ENCODE results near the gene HOXA11.

HOXA11 gene

GRCh38 chr7:27162561-27163287 is 22.3 kb downstream of the HOXA11 start:
- Histone ChIP-seq H3K36me3 (ENCODE audit: control insufficient read depth in 2 of 2, insufficient read depth in 2 of 2, low read length in 2 of 2) (no peaks in the 10 kb centered on the region), H3K27ac (ENCODE audit: low read depth in 2 of 2, low read length in 2 of 2) (peak overlapping the region; percentile 92 to 99), H3K9me3 (ENCODE audit: control insufficient read depth in 2 of 2, low read length in 2 of 2) (no peaks in the 10 kb centered on the region), H3K9ac (ENCODE audit: low read depth in 1 of 2, low read length in 2 of 2) (peak overlapping the region; percentile 81 to 96), H3K4me1 (ENCODE audit: control insufficient read depth in 2 of 2, insufficient read depth in 2 of 2, low read length in 2 of 2) (peaks cover 23 to 36% of the 10 kb centered on the region in 2 donors), H3K27me3 (ENCODE audit: control insufficient read depth in 2 of 2, insufficient read depth in 2 of 2, low read length in 2 of 2) (peaks cover 0 to 3% of the 10 kb centered on the region in 2 donors), H3K4me3 (ENCODE audit: low read length in 2 of 2) (peak overlapping the region; percentile 67 to 84)

- H3K27ac ChIP-seq (ENCODE audit: low read depth in 2 of 2, low read length in 2 of 2) = peak overlapping the region; percentile 92 to 99
- no peaks in the 10 kb centered on the region for H3K36me3 ChIP-seq (ENCODE audit: control insufficient read depth in 2 of 2, insufficient read depth in 2 of 2, low read length in 2 of 2)
- peak overlapping the region; percentile 67 to 84 for H3K4me3 ChIP-seq (ENCODE audit: low read length in 2 of 2)
- no peaks in the 10 kb centered on the region for H3K9me3 ChIP-seq (ENCODE audit: control insufficient read depth in 2 of 2, low read length in 2 of 2)
- peaks cover 0 to 3% of the 10 kb centered on the region in 2 donors for H3K27me3 ChIP-seq (ENCODE audit: control insufficient read depth in 2 of 2, insufficient read depth in 2 of 2, low read length in 2 of 2)
- peaks cover 23 to 31% of the 10 kb centered on the region in 2 donors for H3K4me1 ChIP-seq (ENCODE audit: control insufficient read depth in 2 of 2, insufficient read depth in 2 of 2, low read length in 2 of 2)
- peak overlapping the region; percentile 20 to 96 for H3K9ac ChIP-seq (ENCODE audit: low read depth in 1 of 2, low read length in 2 of 2)
Observed at GRCh38 chr7:27161721-27162560, 23.1 kb downstream of the HOXA11 start.

- H3K27me3 ChIP-seq (ENCODE audit: control insufficient read depth in 2 of 2, insufficient read depth in 2 of 2, low read length in 2 of 2) = peaks cover 0 to 3% of the 10 kb centered on the region in 2 donors
- no peaks in the 10 kb centered on the region for H3K36me3 ChIP-seq (ENCODE audit: control insufficient read depth in 2 of 2, insufficient read depth in 2 of 2, low read length in 2 of 2)
- H3K4me3 ChIP-seq (ENCODE audit: low read length in 2 of 2) = peak overlapping the region; percentile 67 to 82
- H3K27ac ChIP-seq (ENCODE audit: low read depth in 2 of 2, low read length in 2 of 2) = peak overlapping the region; percentile 92 to 99
- H3K9me3 ChIP-seq (ENCODE audit: control insufficient read depth in 2 of 2, low read length in 2 of 2) = no peaks in the 10 kb centered on the region
- peaks cover 23 to 28% of the 10 kb centered on the region in 2 donors for H3K4me1 ChIP-seq (ENCODE audit: control insufficient read depth in 2 of 2, insufficient read depth in 2 of 2, low read length in 2 of 2)
- peak overlapping the region; percentile 14 to 81 for H3K9ac ChIP-seq (ENCODE audit: low read depth in 1 of 2, low read length in 2 of 2)
Observed at GRCh38 chr7:27161214-27161720, 23.8 kb downstream of the HOXA11 start.

GRCh38 chr7:27160546-27161213 is 24.4 kb downstream of the HOXA11 start:
- Histone ChIP-seq H3K4me1 (ENCODE audit: control insufficient read depth in 2 of 2, insufficient read depth in 2 of 2, low read length in 2 of 2) (peaks cover 24 to 28% of the 10 kb centered on the region in 2 donors), H3K9me3 (ENCODE audit: control insufficient read depth in 2 of 2, low read length in 2 of 2) (no peaks in the 10 kb centered on the region), H3K27me3 (ENCODE audit: control insufficient read depth in 2 of 2, insufficient read depth in 2 of 2, low read length in 2 of 2) (peaks cover 0 to 3% of the 10 kb centered on the region in 2 donors), H3K4me3 (ENCODE audit: low read length in 2 of 2) (peak overlapping the region; percentile 67 to 82), H3K36me3 (ENCODE audit: control insufficient read depth in 2 of 2, insufficient read depth in 2 of 2, low read length in 2 of 2) (no peaks in the 10 kb centered on the region), H3K9ac (ENCODE audit: low read depth in 1 of 2, low read length in 2 of 2) (peak overlapping the region; percentile 81 to 84), H3K27ac (ENCODE audit: low read depth in 2 of 2, low read length in 2 of 2) (peak overlapping the region; percentile 92 to 99)

GRCh38 chr7:27160145-27160545 is 24.9 kb downstream of the HOXA11 start:
- Histone ChIP-seq H3K4me3 (ENCODE audit: low read length in 2 of 2) (peak overlapping the region; percentile 67 to 82), H3K9ac (ENCODE audit: low read depth in 1 of 2, low read length in 2 of 2) (peak overlapping the region; percentile 81 to 84), H3K27me3 (ENCODE audit: control insufficient read depth in 2 of 2, insufficient read depth in 2 of 2, low read length in 2 of 2) (peaks cover 0 to 3% of the 10 kb centered on the region in 2 donors), H3K27ac (ENCODE audit: low read depth in 2 of 2, low read length in 2 of 2) (peak overlapping the region; percentile 92 to 99), H3K36me3 (ENCODE audit: control insufficient read depth in 2 of 2, insufficient read depth in 2 of 2, low read length in 2 of 2) (no peaks in the 10 kb centered on the region), H3K4me1 (ENCODE audit: control insufficient read depth in 2 of 2, insufficient read depth in 2 of 2, low read length in 2 of 2) (peaks cover 29 to 33% of the 10 kb centered on the region in 2 donors), H3K9me3 (ENCODE audit: control insufficient read depth in 2 of 2, low read length in 2 of 2) (no peaks in the 10 kb centered on the region)

GRCh38 chr7:27159266-27160144 is 25.5 kb downstream of the HOXA11 start:
- Histone ChIP-seq H3K27me3 (ENCODE audit: control insufficient read depth in 2 of 2, insufficient read depth in 2 of 2, low read length in 2 of 2) (peaks cover 0 to 6% of the 10 kb centered on the region in 2 donors), H3K9me3 (ENCODE audit: control insufficient read depth in 2 of 2, low read length in 2 of 2) (no peaks in the 10 kb centered on the region), H3K27ac (ENCODE audit: low read depth in 2 of 2, low read length in 2 of 2) (peak overlapping the region; percentile 92 to 99), H3K36me3 (ENCODE audit: control insufficient read depth in 2 of 2, insufficient read depth in 2 of 2, low read length in 2 of 2) (no peaks in the 10 kb centered on the region), H3K4me1 (ENCODE audit: control insufficient read depth in 2 of 2, insufficient read depth in 2 of 2, low read length in 2 of 2) (peaks cover 33 to 38% of the 10 kb centered on the region in 2 donors), H3K9ac (ENCODE audit: low read depth in 1 of 2, low read length in 2 of 2) (peak overlapping the region; percentile 81 to 84), H3K4me3 (ENCODE audit: low read length in 2 of 2) (peak overlapping the region; percentile 80 to 82)

GRCh38 chr7:27158436-27159265 is 26.4 kb downstream of the HOXA11 start:
- Histone ChIP-seq H3K9me3 (ENCODE audit: control insufficient read depth in 2 of 2, low read length in 2 of 2) (no peaks in the 10 kb centered on the region), H3K9ac (ENCODE audit: low read depth in 1 of 2, low read length in 2 of 2) (peak overlapping the region; percentile 81 to 84), H3K36me3 (ENCODE audit: control insufficient read depth in 2 of 2, insufficient read depth in 2 of 2, low read length in 2 of 2) (no peaks in the 10 kb centered on the region), H3K4me3 (ENCODE audit: low read length in 2 of 2) (peak overlapping the region; percentile 80 to 82), H3K4me1 (ENCODE audit: control insufficient read depth in 2 of 2, insufficient read depth in 2 of 2, low read length in 2 of 2) (peaks cover 32 to 40% of the 10 kb centered on the region in 2 donors), H3K27me3 (ENCODE audit: control insufficient read depth in 2 of 2, insufficient read depth in 2 of 2, low read length in 2 of 2) (peaks cover 0 to 9% of the 10 kb centered on the region in 2 donors), H3K27ac (ENCODE audit: low read depth in 2 of 2, low read length in 2 of 2) (peak overlapping the region; percentile 92 to 99)

- no peaks in the 10 kb centered on the region for H3K36me3 ChIP-seq (ENCODE audit: control insufficient read depth in 2 of 2, insufficient read depth in 2 of 2, low read length in 2 of 2)
- H3K4me3 ChIP-seq (ENCODE audit: low read length in 2 of 2) = peak overlapping the region; percentile 80 to 82
- H3K9me3 ChIP-seq (ENCODE audit: control insufficient read depth in 2 of 2, low read length in 2 of 2) = no peaks in the 10 kb centered on the region
- H3K27ac ChIP-seq (ENCODE audit: low read depth in 2 of 2, low read length in 2 of 2) = peak overlapping the region; percentile 92 to 99
- H3K4me1 ChIP-seq (ENCODE audit: control insufficient read depth in 2 of 2, insufficient read depth in 2 of 2, low read length in 2 of 2) = peaks cover 37 to 41% of the 10 kb centered on the region in 2 donors
- peak overlapping the region; percentile 81 to 84 for H3K9ac ChIP-seq (ENCODE audit: low read depth in 1 of 2, low read length in 2 of 2)
- peaks cover 0 to 6% of the 10 kb centered on the region in 2 donors for H3K27me3 ChIP-seq (ENCODE audit: control insufficient read depth in 2 of 2, insufficient read depth in 2 of 2, low read length in 2 of 2)
Observed at GRCh38 chr7:27157702-27158431, 27.2 kb downstream of the HOXA11 start.
